HEK293 (cell line): ENCODE measurements around the gene MPC2.

Source experiments
- CTCF ChIA-PET: fragments of 350-600 bp; formaldehyde crosslinking; extraction: SDS; loops from one replicate; lab custom pipeline; 2021; ENCODE audit warnings: antibody characterized with exemption; lab: Yijun Ruan, JAX
- POLR2A ChIA-PET: fragments of 300-600 bp; formaldehyde crosslinking; extraction: SDS; loops from one replicate; lab custom pipeline; 2020; ENCODE audit warnings: antibody characterized with exemption, inconsistent platforms; lab: Yijun Ruan, JAX
- H3K27ac ChIP-seq: fragments of 200-500 bp; sonication (Bioruptor generic); 2 replicates; pipeline ENCODE4 v1.5.1; 2014; ENCODE audit warnings: low read depth, low read length, control low read depth, inconsistent platforms; ENCODE audit errors: extremely low read depth
- H3K36me3 ChIP-seq, 2 experiments: fragments of 200-500 bp in 1 of 2; sonication (Bioruptor generic) in 1 of 2; 1 replicate in 1 of 2; 2 replicates in 1 of 2; pipeline ENCODE4 v1.5.1; 2014 to 2017; ENCODE audit warnings: inconsistent platforms in 2 of 2, low read length in 2 of 2; ENCODE audit not compliant: control insufficient read depth in 2 of 2, insufficient read depth in 1 of 2
- H3K4me1 ChIP-seq: fragments of 200-500 bp; sonication (Bioruptor generic); 2 replicates; pipeline ENCODE4 v1.5.1; 2014; ENCODE audit warnings: mild to moderate bottlenecking, low read length, inconsistent platforms; ENCODE audit not compliant: control insufficient read depth, insufficient read depth
- H3K4me3 ChIP-seq: 2 replicates; pipeline ENCODE4 v1.5.1; 2011; ENCODE audit warnings: low read depth, mild to moderate bottlenecking, control low read depth, low read length, moderate library complexity
- H3K9me3 ChIP-seq: fragments of 200-500 bp; sonication (Bioruptor generic); 2 replicates; pipeline ENCODE4 v1.5.1; 2014; ENCODE audit warnings: low read depth, low read length, inconsistent platforms; ENCODE audit not compliant: control insufficient read depth, insufficient read depth
- TRIM28 ChIP-seq: IDR thresholded peaks from 2 replicates; pipeline ENCODE4 v1.6.1; 2011; ENCODE audit warnings: low read length, control low read depth, borderline replicate concordance
- ZBTB17 ChIP-seq: fragments of 450-650 bp; formaldehyde crosslinking; IDR thresholded peaks from 2 replicates; pipeline ENCODE4 v1.5.1; 2016; ENCODE audit warnings: missing biosample characterization, missing genetic modification characterization
- ZNF335 ChIP-seq: fragments of 450-650 bp; formaldehyde crosslinking; conservative IDR thresholded peaks from 2 replicates; pipeline ENCODE4 v1.5.1; 2016; ENCODE audit warnings: missing biosample characterization, missing genetic modification characterization
- ZNF37A ChIP-seq: fragments of 450-650 bp; IDR thresholded peaks from 2 replicates; pipeline ENCODE4 v1.5.1; 2018; ENCODE audit warnings: missing biosample characterization, missing genetic modification characterization
- ZNF529 ChIP-seq: fragments of 450-650 bp; formaldehyde crosslinking; IDR thresholded peaks from 2 replicates; pipeline ENCODE4 v1.5.1; 2017; ENCODE audit warnings: missing genetic modification characterization, missing biosample characterization; ENCODE audit not compliant: insufficient replicate concordance
- ZNF544 ChIP-seq: fragments of 450-650 bp; formaldehyde crosslinking; IDR thresholded peaks from 2 replicates; pipeline ENCODE4 v1.5.0; 2017; ENCODE audit warnings: missing biosample characterization, missing genetic modification characterization
- ZNF549 ChIP-seq: fragments of 450-650 bp; IDR thresholded peaks from 2 replicates; pipeline ENCODE4 v1.5.1; 2018; ENCODE audit warnings: missing biosample characterization, missing genetic modification characterization, mild to moderate bottlenecking, inconsistent platforms, moderate library complexity
- ZNF600 ChIP-seq: fragments of 450-650 bp; formaldehyde crosslinking; IDR thresholded peaks from 2 replicates; pipeline ENCODE4 v1.5.1; 2016; ENCODE audit warnings: missing biosample characterization, missing genetic modification characterization
- ZNF654 ChIP-seq: fragments of 450-650 bp; formaldehyde crosslinking; IDR thresholded peaks from 2 replicates; pipeline ENCODE4 v1.5.1; 2016; ENCODE audit warnings: low read depth, missing biosample characterization, missing genetic modification characterization
- ZNF664 ChIP-seq: fragments of 450-650 bp; formaldehyde crosslinking; IDR thresholded peaks from 2 replicates; pipeline ENCODE4 v1.5.1; 2016; ENCODE audit warnings: missing biosample characterization, missing genetic modification characterization
- ZNF837 ChIP-seq: fragments of 450-650 bp; formaldehyde crosslinking; IDR thresholded peaks from 2 replicates; pipeline ENCODE4 v1.5.1; 2016; ENCODE audit warnings: missing biosample characterization, missing genetic modification characterization
- TF ChIP-seq, protein P1 (sequence below): fragments of 450-650 bp; formaldehyde crosslinking; IDR thresholded peaks from 2 replicates; pipeline ENCODE4 v1.5.0; 2017; ENCODE audit warnings: missing biosample characterization, missing genetic modification characterization, borderline replicate concordance
- TF ChIP-seq, protein P2 (sequence below): fragments of 450-650 bp; formaldehyde crosslinking; IDR thresholded peaks from 2 replicates; pipeline ENCODE4 v1.5.1; 2016; ENCODE audit warnings: missing biosample characterization, missing genetic modification characterization
- TF ChIP-seq, protein P3 (sequence below): fragments of 450-650 bp; formaldehyde crosslinking; IDR thresholded peaks from 2 replicates; pipeline ENCODE4 v1.5.1; 2017; ENCODE audit warnings: missing biosample characterization, missing genetic modification characterization

Gene MPC2

DNA sequence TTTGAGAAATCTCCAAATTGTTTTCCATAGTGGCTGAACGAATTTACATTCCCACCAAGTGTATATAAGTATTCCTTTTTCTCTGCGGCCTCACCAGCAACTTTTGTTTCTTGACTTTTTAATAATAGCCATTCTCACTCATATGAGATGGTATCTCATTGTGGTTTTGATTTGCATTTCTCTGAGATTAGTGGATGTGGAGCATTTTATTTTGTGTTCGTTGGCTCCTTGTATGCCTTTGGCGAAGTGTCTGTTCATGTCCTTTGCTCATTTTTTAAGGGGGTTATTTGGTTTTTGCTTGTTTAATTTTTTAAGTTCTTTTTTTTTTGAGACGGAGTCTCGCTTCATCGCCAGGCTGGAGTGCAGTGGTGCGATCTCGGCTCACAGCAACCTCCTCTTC lies 45.1 kb upstream of the MPC2 start (continued):
- TF ChIP-seq, protein P1, sequence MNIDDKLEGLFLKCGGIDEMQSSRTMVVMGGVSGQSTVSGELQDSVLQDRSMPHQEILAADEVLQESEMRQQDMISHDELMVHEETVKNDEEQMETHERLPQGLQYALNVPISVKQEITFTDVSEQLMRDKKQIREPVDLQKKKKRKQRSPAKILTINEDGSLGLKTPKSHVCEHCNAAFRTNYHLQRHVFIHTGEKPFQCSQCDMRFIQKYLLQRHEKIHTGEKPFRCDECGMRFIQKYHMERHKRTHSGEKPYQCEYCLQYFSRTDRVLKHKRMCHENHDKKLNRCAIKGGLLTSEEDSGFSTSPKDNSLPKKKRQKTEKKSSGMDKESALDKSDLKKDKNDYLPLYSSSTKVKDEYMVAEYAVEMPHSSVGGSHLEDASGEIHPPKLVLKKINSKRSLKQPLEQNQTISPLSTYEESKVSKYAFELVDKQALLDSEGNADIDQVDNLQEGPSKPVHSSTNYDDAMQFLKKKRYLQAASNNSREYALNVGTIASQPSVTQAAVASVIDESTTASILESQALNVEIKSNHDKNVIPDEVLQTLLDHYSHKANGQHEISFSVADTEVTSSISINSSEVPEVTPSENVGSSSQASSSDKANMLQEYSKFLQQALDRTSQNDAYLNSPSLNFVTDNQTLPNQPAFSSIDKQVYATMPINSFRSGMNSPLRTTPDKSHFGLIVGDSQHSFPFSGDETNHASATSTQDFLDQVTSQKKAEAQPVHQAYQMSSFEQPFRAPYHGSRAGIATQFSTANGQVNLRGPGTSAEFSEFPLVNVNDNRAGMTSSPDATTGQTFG (tag by site-specific recombination), result no peak
- no peak for TF ChIP-seq ZNF549 (tag by site-specific recombination)
- TF ChIP-seq, protein P2, sequence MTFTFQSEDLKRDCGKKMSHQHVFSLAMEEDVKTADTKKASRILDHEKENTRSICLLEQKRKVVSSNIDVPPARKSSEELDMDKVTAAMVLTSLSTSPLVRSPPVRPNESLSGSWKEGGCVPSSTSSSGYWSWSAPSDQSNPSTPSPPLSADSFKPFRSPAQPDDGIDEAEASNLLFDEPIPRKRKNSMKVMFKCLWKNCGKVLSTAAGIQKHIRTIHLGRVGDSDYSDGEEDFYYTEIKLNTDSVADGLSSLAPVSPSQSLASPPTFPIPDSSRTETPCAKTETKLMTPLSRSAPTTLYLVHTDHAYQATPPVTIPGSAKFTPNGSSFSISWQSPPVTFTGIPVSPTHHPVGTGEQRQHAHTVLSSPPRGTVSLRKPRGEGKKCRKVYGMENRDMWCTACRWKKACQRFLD, result no peak
- no peak for TF ChIP-seq ZNF654
- no peak for TF ChIP-seq ZNF335 (tag by site-specific recombination)

DNA sequence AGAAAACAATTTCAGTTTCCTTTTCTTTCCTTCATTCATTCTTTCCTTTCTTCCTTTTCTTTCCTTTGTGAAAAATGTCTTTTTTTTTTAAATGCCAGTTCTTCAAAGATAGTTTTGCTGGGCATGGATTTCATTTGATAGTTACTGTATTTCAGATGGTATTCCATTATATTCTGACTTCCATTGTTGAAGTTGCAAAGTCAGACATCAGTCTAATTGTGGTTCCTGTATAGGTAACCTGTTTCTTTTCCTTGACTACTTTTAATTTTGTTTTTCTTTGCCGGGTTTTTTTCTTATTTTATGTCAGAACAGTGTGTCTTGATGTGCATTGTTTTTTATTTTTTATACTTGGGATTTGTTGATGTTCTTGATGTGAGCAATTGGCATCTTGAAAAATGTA lies 40.4 kb upstream of the MPC2 start:
- TF ChIP-seq, protein P3, sequence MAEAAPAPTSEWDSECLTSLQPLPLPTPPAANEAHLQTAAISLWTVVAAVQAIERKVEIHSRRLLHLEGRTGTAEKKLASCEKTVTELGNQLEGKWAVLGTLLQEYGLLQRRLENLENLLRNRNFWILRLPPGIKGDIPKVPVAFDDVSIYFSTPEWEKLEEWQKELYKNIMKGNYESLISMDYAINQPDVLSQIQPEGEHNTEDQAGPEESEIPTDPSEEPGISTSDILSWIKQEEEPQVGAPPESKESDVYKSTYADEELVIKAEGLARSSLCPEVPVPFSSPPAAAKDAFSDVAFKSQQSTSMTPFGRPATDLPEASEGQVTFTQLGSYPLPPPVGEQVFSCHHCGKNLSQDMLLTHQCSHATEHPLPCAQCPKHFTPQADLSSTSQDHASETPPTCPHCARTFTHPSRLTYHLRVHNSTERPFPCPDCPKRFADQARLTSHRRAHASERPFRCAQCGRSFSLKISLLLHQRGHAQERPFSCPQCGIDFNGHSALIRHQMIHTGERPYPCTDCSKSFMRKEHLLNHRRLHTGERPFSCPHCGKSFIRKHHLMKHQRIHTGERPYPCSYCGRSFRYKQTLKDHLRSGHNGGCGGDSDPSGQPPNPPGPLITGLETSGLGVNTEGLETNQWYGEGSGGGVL (tag by site-specific recombination), result no peak
- TF ChIP-seq ZNF529, result no peak
- no peak for TF ChIP-seq ZNF544 (tag by site-specific recombination)
- TF ChIP-seq ZNF37A (tag by site-specific recombination), result no peak
- TF ChIP-seq, all 188 proteins: peak for 0
- Histone ChIP-seq H3K4me3 (no peak overlapping the region), H3K36me3 (peaks cover 17 to 26% of the 10 kb centered on the region in 2 experiments; a peak in 2 of 3 replicates), H3K9me3 (no peaks in the 10 kb centered on the region), H3K4me1 (no peaks in the 10 kb centered on the region), H3K27ac (no peak overlapping the region)
- POLR2A ChIA-PET, result no interaction called here
- CTCF ChIA-PET, result no interaction called here

DNA sequence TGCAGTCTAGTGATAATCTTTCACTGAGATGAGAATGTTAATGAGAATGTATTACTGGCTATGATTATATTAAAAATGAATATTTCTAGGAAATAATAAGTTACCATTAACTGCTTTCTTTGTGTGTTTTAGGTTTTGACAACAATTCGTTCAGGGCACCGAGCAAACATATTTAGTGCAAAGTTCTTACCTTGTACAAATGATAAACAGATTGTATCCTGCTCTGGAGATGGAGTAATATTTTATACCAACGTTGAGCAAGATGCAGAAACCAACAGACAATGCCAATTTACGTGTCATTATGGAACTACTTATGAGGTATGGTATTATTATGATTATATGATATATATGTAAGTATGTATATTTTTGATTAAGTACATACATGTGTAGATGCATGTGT lies 37.8 kb upstream of the MPC2 start:
- Histone ChIP-seq H3K36me3 (peaks cover 17 to 26% of the 10 kb centered on the region in 2 experiments; a peak in 2 of 3 replicates), H3K9me3 (no peaks in the 10 kb centered on the region), H3K4me1 (no peaks in the 10 kb centered on the region), H3K4me3 (no peak overlapping the region), H3K27ac (no peak overlapping the region)
- CTCF ChIA-PET, result interaction anchor here (0.6 kb wide), 1 partner anchor 96 kb away, joined by 3 read pairs; no protein-coding TSS in a partner anchor
- TF ChIP-seq TRIM28, result no peak
- POLR2A ChIA-PET, result no interaction called here

DNA sequence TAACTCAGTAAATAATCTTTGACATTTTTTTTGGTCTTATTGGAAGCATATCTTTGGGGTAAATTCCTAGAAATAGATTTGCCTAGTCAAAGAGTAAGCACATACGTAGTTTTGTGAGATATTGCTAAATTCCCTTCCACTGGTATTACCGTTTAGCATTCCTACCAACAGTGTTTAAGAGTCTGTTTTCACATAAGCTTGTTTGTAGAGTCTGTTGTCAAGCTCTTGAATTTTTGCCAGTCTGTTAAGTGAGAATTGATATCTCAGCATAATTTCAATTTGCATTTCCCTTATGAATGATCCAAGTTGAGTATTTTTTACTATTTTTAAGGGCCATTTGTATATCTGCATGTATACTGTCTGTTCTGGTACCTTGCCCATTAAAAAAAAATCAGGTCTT lies 37.0 kb upstream of the MPC2 start:
- ChIA-PET CTCF (no interaction called here), POLR2A (no interaction called here)
- Histone ChIP-seq H3K4me1 (no peaks in the 10 kb centered on the region), H3K9me3 (no peaks in the 10 kb centered on the region), H3K4me3 (no peak overlapping the region), H3K27ac (no peak overlapping the region), H3K36me3 (peaks cover 16 to 26% of the 10 kb centered on the region in 2 experiments; a peak in 2 of 3 replicates)
- TF ChIP-seq ZBTB17 (tag by site-specific recombination) (no peak), ZNF600 (tag by site-specific recombination) (no peak), ZNF837 (no peak), ZNF664 (tag by site-specific recombination) (peak; percentile 67)
